NCI-H345 treated with DMSO at 0.1 percent for 48 hours (cell line): ENCODE measurements around the gene ANGPTL8.

Experiments used
- DNase-seq: peaks from one replicate; lab custom pipeline; 2025; ENCODE audit not compliant: unreplicated experiment; lab: John Stamatoyannopoulos, UW

The ANGPTL8 gene

GRCh38 chr19:11257846-11258380 lies 18.5 kb downstream of the ANGPTL8 start:
- no peak for DNase-seq

- no peak for DNase-seq
Measured at GRCh38 chr19:11260996-11261395, 21.6 kb downstream of the ANGPTL8 start.

GRCh38 chr19:11261431-11261970 lies 22.1 kb downstream of the ANGPTL8 start:
- DNase-seq = no peak

- no peak for DNase-seq
Measured at GRCh38 chr19:11261971-11262839, 22.8 kb downstream of the ANGPTL8 start, which contains the start of gene DOCK6. TSS of gene DOCK6 (minus strand) at chr19:11262524. CDS start at chr19:11262440, 84 bp downstream.

- DNase-seq = no peak
Measured at GRCh38 chr19:11263726-11264125, 24.3 kb downstream of the ANGPTL8 start.

- no peak for DNase-seq
Measured at GRCh38 chr19:11264452-11265176, 25.2 kb downstream of the ANGPTL8 start.

- no peak for DNase-seq
Measured at GRCh38 chr19:11265177-11265784, 25.9 kb downstream of the ANGPTL8 start.

- DNase-seq = no peak
Measured at GRCh38 chr19:11265785-11266236, 26.4 kb downstream of the ANGPTL8 start.

GRCh38 chr19:11267316-11268085 lies 28.1 kb downstream of the ANGPTL8 start:
- no peak for DNase-seq

- DNase-seq = no peak
Measured at GRCh38 chr19:11268783-11269267, 29.4 kb downstream of the ANGPTL8 start.

- no peak for DNase-seq
Measured at GRCh38 chr19:11269408-11269807, 30.0 kb downstream of the ANGPTL8 start.

- no peak for DNase-seq
Measured at GRCh38 chr19:11273296-11273695, 33.9 kb downstream of the ANGPTL8 start.

- no peak for DNase-seq
Measured at GRCh38 chr19:11273989-11274388, 34.6 kb downstream of the ANGPTL8 start.

GRCh38 chr19:11274533-11275086 lies 35.2 kb downstream of the ANGPTL8 start:
- DNase-seq = no peak

GRCh38 chr19:11278670-11279069 lies 39.3 kb downstream of the ANGPTL8 start:
- DNase-seq = no peak

GRCh38 chr19:11279505-11280236 lies 40.3 kb downstream of the ANGPTL8 start:
- DNase-seq = no peak

- no peak for DNase-seq
Measured at GRCh38 chr19:11281356-11282049, 42.1 kb downstream of the ANGPTL8 start.

GRCh38 chr19:11284515-11284914 lies 45.1 kb downstream of the ANGPTL8 start:
- no peak for DNase-seq
